ENCODE measurements around the gene BCL6B.
"Not testable (repeated sequence)": the region's sequence is repeated elsewhere in the genome, so short reads cannot be mapped to it uniquely, and the experiment has no call there.

BCL6B gene

GRCh38 chr17:7022781-7023571 is at the start of gene BCL6B:
Gene BCL6B (plus strand): TSS chr17:7023050. CDS start chr17:7023672, 622 bp downstream.
- DNase-seq = no peak

- not testable (repeated sequence) for DNase-seq
These were observed 43.4 kb upstream of the BCL6B start for GRCh38 chr17:6979440-6979839.

GRCh38 chr17:6981426-6981825 is 41.4 kb upstream of the BCL6B start:
- no peak for DNase-seq

GRCh38 chr17:6985266-6985665 is 37.6 kb upstream of the BCL6B start:
- DNase-seq = no peak

GRCh38 chr17:6986676-6987075 is 36.2 kb upstream of the BCL6B start:
- no peak for DNase-seq

GRCh38 chr17:6989779-6990178 is 33.1 kb upstream of the BCL6B start:
- DNase-seq = no peak

GRCh38 chr17:6993613-6994056 is 29.2 kb upstream of the BCL6B start:
- not testable (repeated sequence) for DNase-seq

- no peak for DNase-seq
These were observed 28.7 kb upstream of the BCL6B start for GRCh38 chr17:6994118-6994598.

GRCh38 chr17:6994666-6995256 is 28.1 kb upstream of the BCL6B start:
- no peak for DNase-seq

GRCh38 chr17:6995500-6996255 is 27.2 kb upstream of the BCL6B start, which contains the start of gene ALOX12:
Gene ALOX12 (plus strand): TSS chr17:6996049. CDS start chr17:6996118, 69 bp downstream.
- DNase-seq = no peak

GRCh38 chr17:6996256-6997011 is 26.4 kb upstream of the BCL6B start:
- DNase-seq = no peak

- DNase-seq = no peak
These were observed 25.7 kb upstream of the BCL6B start for GRCh38 chr17:6997171-6997570.

- no peak for DNase-seq
These were observed 23.9 kb upstream of the BCL6B start for GRCh38 chr17:6998855-6999508.

- no peak for DNase-seq
These were observed 21.4 kb upstream of the BCL6B start for GRCh38 chr17:7001318-7001961.

- DNase-seq = no peak
These were observed 20.4 kb upstream of the BCL6B start for GRCh38 chr17:7002288-7003047.

- DNase-seq = no peak
These were observed 19.1 kb upstream of the BCL6B start for GRCh38 chr17:7003745-7004144.

- peak; percentile 12 for DNase-seq
These were observed 18.2 kb upstream of the BCL6B start for GRCh38 chr17:7004398-7005253.

- DNase-seq = no peak
These were observed 17.1 kb upstream of the BCL6B start for GRCh38 chr17:7005716-7006115.

GRCh38 chr17:7007143-7007542 is 15.7 kb upstream of the BCL6B start:
- no peak for DNase-seq

- DNase-seq = no peak
These were observed 12.3 kb upstream of the BCL6B start for GRCh38 chr17:7010523-7010922.

Data from NCI-H510A (cell line).